Measurements from ENCODE around the gene UBE2J2.

DNA sequence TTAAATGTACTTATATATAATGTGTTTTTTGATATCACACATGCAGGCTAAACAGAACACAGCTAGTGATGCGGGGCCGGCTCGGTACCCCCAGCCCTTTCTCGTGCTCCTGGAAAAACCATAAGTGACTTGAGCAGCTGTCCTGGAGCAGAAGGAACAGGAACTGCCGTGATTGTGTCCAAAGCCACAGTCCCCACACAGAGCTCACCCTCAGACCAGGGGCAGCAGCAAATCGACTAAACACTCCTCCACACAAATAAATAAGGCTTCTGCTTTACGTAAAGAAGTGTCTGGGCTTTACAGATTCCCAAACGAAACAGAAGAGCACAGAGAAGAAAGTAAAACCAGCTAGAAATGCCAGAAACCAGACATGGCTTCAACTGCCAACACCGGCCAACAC lies 9.6 kb downstream of the UBE2J2 start:
- TF ChIP-seq, protein P1, sequence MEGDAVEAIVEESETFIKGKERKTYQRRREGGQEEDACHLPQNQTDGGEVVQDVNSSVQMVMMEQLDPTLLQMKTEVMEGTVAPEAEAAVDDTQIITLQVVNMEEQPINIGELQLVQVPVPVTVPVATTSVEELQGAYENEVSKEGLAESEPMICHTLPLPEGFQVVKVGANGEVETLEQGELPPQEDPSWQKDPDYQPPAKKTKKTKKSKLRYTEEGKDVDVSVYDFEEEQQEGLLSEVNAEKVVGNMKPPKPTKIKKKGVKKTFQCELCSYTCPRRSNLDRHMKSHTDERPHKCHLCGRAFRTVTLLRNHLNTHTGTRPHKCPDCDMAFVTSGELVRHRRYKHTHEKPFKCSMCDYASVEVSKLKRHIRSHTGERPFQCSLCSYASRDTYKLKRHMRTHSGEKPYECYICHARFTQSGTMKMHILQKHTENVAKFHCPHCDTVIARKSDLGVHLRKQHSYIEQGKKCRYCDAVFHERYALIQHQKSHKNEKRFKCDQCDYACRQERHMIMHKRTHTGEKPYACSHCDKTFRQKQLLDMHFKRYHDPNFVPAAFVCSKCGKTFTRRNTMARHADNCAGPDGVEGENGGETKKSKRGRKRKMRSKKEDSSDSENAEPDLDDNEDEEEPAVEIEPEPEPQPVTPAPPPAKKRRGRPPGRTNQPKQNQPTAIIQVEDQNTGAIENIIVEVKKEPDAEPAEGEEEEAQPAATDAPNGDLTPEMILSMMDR (IDR thresholded peaks at IDR 0.05): no peak
- TF ChIP-seq POLR2A (IDR thresholded peaks at IDR 0.05): no peak
- TF ChIP-seq EP300 (IDR thresholded peaks at IDR 0.05): no peak
